ENCODE measurements around the gene LDLRAD3.

The LDLRAD3 gene

GRCh38 chr11:36047344-36047743, 103.5 kb downstream of the LDLRAD3 start:
- no peak for TF ChIP-seq Cebpa-rat (IDR thresholded peaks at IDR 0.05)
- Histone ChIP-seq H3K27me3 (no peaks in the 10 kb centered on the region), H3K4me1 (peaks cover 6% of the 10 kb centered on the region; the same call in 1 of the 2 replicates), H3K9ac (no peak overlapping the region), H3K9me3 (no peaks in the 10 kb centered on the region), H3K27ac (no peak overlapping the region), H3K4me3 (no peak overlapping the region), H3K36me3 (peaks cover 56% of the 10 kb centered on the region), H4K20me1 (peaks cover 64% of the 10 kb centered on the region; the same call in 1 of the 2 replicates), H3K4me2 (no peak overlapping the region)

- no peaks in the 10 kb centered on the region for H3K4me1 ChIP-seq
- H3K9me3 ChIP-seq = no peaks in the 10 kb centered on the region
- H3K27ac ChIP-seq = no peak overlapping the region
- peaks cover 64% of the 10 kb centered on the region; the same call in 1 of the 2 replicates for H4K20me1 ChIP-seq
- peaks cover 50% of the 10 kb centered on the region for H3K36me3 ChIP-seq
- H3K27me3 ChIP-seq = no peaks in the 10 kb centered on the region
- no peak overlapping the region for H3K4me3 ChIP-seq
- no peak overlapping the region for H3K9ac ChIP-seq
- TF ChIP-seq Cebpa-rat (IDR thresholded peaks at IDR 0.05) = no peak
- no peak overlapping the region for H3K4me2 ChIP-seq
Measured at GRCh38 chr11:36048496-36049247, 104.8 kb downstream of the LDLRAD3 start.

GRCh38 chr11:36051235-36052144, 107.6 kb downstream of the LDLRAD3 start:
- Histone ChIP-seq H3K9ac (no peak overlapping the region), H3K4me2 (no peak overlapping the region), H3K9me3 (no peaks in the 10 kb centered on the region), H3K4me3 (no peak overlapping the region), H3K4me1 (no peaks in the 10 kb centered on the region), H3K27me3 (no peaks in the 10 kb centered on the region), H3K27ac (no peak overlapping the region), H3K36me3 (peaks cover 41% of the 10 kb centered on the region), H4K20me1 (peaks cover 53% of the 10 kb centered on the region; the same call in 1 of the 2 replicates)
- TF ChIP-seq Cebpa-rat (IDR thresholded peaks at IDR 0.05) = no peak

GRCh38 chr11:36053281-36053680, 109.4 kb downstream of the LDLRAD3 start:
- TF ChIP-seq Cebpa-rat (IDR thresholded peaks at IDR 0.05) = no peak
- no peak overlapping the region for H3K27ac ChIP-seq
- no peaks in the 10 kb centered on the region for H3K27me3 ChIP-seq
- no peak overlapping the region for H3K4me3 ChIP-seq
- no peaks in the 10 kb centered on the region for H3K4me1 ChIP-seq
- H4K20me1 ChIP-seq = peaks cover 44% of the 10 kb centered on the region; the same call in 1 of the 2 replicates
- no peak overlapping the region for H3K4me2 ChIP-seq
- peaks cover 42% of the 10 kb centered on the region for H3K36me3 ChIP-seq
- H3K9me3 ChIP-seq = no peaks in the 10 kb centered on the region
- H3K9ac ChIP-seq = no peak overlapping the region

- TF ChIP-seq Cebpa-rat (IDR thresholded peaks at IDR 0.05) = no peak
- H4K20me1 ChIP-seq = peaks cover 41% of the 10 kb centered on the region; the same call in 1 of the 2 replicates
- no peak overlapping the region for H3K9ac ChIP-seq
- peaks cover 42% of the 10 kb centered on the region for H3K36me3 ChIP-seq
- H3K27ac ChIP-seq = no peak overlapping the region
- peaks cover 3% of the 10 kb centered on the region for H3K9me3 ChIP-seq
- no peaks in the 10 kb centered on the region for H3K4me1 ChIP-seq
- H3K27me3 ChIP-seq = no peaks in the 10 kb centered on the region
- H3K4me2 ChIP-seq = no peak overlapping the region
- H3K4me3 ChIP-seq = no peak overlapping the region
Measured at GRCh38 chr11:36053862-36054261, 110.0 kb downstream of the LDLRAD3 start.

GRCh38 chr11:36054628-36055027, 110.8 kb downstream of the LDLRAD3 start:
- Histone ChIP-seq H3K9me3 (peaks cover 10% of the 10 kb centered on the region), H4K20me1 (peaks cover 41% of the 10 kb centered on the region; the same call in 1 of the 2 replicates), H3K4me3 (no peak overlapping the region), H3K9ac (no peak overlapping the region), H3K27me3 (no peaks in the 10 kb centered on the region), H3K4me2 (no peak overlapping the region), H3K4me1 (no peaks in the 10 kb centered on the region), H3K36me3 (peaks cover 50% of the 10 kb centered on the region), H3K27ac (no peak overlapping the region)
- TF ChIP-seq Cebpa-rat (IDR thresholded peaks at IDR 0.05) = no peak

GRCh38 chr11:36056160-36056751, 112.4 kb downstream of the LDLRAD3 start:
- H3K4me1 ChIP-seq = peaks cover 10% of the 10 kb centered on the region
- TF ChIP-seq Cebpa-rat (IDR thresholded peaks at IDR 0.05) = no peak
- no peak overlapping the region for H3K4me3 ChIP-seq
- H3K4me2 ChIP-seq = no peak overlapping the region
- H3K36me3 ChIP-seq = peaks cover 41% of the 10 kb centered on the region
- H3K27ac ChIP-seq = no peak overlapping the region
- no peaks in the 10 kb centered on the region for H3K27me3 ChIP-seq
- peaks cover 33% of the 10 kb centered on the region; the same call in 1 of the 2 replicates for H4K20me1 ChIP-seq
- no peak overlapping the region for H3K9ac ChIP-seq
- H3K9me3 ChIP-seq = peaks cover 16% of the 10 kb centered on the region

GRCh38 chr11:36057379-36058042, 113.6 kb downstream of the LDLRAD3 start:
- Histone ChIP-seq H3K4me1 (peaks cover 14% of the 10 kb centered on the region), H3K27me3 (no peaks in the 10 kb centered on the region), H3K4me2 (no peak overlapping the region), H3K4me3 (no peak overlapping the region), H3K9me3 (peaks cover 27% of the 10 kb centered on the region), H4K20me1 (peaks cover 21% of the 10 kb centered on the region; the same call in 1 of the 2 replicates), H3K27ac (no peak overlapping the region), H3K9ac (no peak overlapping the region), H3K36me3 (peaks cover 41% of the 10 kb centered on the region)
- no peak for TF ChIP-seq Cebpa-rat (IDR thresholded peaks at IDR 0.05)

- Histone ChIP-seq H3K4me3 (no peak overlapping the region), H3K9ac (no peak overlapping the region), H3K4me2 (no peak overlapping the region), H3K27ac (no peak overlapping the region), H3K9me3 (peaks cover 39% of the 10 kb centered on the region), H4K20me1 (peaks cover 7% of the 10 kb centered on the region; the same call in 1 of the 2 replicates), H3K27me3 (no peaks in the 10 kb centered on the region), H3K36me3 (peaks cover 41% of the 10 kb centered on the region), H3K4me1 (peaks cover 20% of the 10 kb centered on the region)
- no peak for TF ChIP-seq Cebpa-rat (IDR thresholded peaks at IDR 0.05)
Measured at GRCh38 chr11:36059660-36060059, 115.8 kb downstream of the LDLRAD3 start.

All from BLaER1 (cell line).